GM19328 (cell line): ENCODE data around the gene KCNRG.
A peak's percentile ranks its signal among the peaks of the same experiment; 100 is the strongest.
"Not testable (repeated sequence)": the region's sequence is repeated elsewhere in the genome, so short reads cannot be mapped to it uniquely, and the experiment has no call there.

Source experiments
- ATAC-seq: cut with Tn5 transposase; IDR thresholded peaks from one replicate; pipeline ENCODE4 v1.9.1; 2021; ENCODE audit warnings: mild to moderate bottlenecking, moderate library complexity; ENCODE audit not compliant: unreplicated experiment

Gene KCNRG, protein sequence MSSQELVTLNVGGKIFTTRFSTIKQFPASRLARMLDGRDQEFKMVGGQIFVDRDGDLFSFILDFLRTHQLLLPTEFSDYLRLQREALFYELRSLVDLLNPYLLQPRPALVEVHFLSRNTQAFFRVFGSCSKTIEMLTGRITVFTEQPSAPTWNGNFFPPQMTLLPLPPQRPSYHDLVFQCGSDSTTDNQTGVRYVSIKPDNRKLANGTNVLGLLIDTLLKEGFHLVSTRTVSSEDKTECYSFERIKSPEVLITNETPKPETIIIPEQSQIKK

DNA sequence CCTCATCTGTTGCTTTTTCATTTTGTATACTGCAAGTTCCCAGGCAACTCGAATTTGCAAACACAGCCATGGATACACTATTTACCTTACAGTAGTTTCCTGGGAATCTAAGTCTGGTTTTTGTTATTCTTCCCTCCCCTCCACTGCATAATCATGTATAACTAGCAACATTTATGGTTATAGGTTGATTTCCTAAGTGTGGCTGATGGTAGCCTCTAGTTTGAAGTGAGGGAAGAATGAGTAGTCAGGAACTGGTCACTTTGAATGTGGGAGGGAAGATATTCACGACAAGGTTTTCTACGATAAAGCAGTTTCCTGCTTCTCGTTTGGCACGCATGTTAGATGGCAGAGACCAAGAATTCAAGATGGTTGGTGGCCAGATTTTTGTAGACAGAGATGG, at the start of gene KCNRG:
Gene KCNRG (plus strand): TSS at position 187 of the 400 bp plus-strand sequence. CDS start 50 bp downstream, at position 237.
- ATAC-seq = no peak

DNA sequence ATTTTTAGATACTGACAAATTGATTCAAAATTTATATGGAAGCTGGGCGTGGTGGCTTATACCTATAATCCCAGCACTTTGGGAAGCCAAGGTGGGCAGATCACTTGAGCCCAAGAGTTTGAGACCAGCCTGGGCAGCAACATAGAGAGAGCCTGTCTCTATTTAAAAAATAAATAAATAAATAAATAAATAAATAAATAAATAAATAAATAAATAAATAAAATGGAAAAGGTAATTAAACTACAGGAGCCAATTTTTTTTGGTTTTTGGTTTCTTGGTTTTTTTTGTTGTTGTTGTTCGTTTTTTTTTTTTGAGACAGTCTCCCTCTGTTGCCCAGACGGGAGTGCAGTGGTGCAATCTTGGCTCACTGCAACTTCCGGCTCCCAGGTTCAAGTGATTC, 47.8 kb upstream of the KCNRG start:
- no peak for ATAC-seq

DNA sequence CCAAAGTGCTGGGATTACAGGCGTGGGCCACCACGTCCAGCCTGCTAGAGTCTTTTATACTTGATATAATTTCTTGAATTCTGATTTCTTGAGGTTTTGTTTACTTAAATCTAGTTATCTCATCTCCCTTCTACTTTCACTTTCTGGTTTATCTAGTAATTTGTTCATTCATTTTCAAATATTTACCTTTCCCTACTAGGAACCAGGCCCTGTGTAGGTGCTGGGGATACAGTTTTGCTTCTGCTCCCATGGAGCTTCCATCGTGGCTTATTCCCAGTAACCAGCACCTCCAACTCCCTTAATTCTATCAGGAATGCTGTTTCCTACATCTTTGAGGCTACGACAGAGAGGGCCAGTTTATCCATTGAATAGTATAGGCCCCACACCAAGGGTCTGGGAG, 42.5 kb upstream of the KCNRG start:
- no peak for ATAC-seq

DNA sequence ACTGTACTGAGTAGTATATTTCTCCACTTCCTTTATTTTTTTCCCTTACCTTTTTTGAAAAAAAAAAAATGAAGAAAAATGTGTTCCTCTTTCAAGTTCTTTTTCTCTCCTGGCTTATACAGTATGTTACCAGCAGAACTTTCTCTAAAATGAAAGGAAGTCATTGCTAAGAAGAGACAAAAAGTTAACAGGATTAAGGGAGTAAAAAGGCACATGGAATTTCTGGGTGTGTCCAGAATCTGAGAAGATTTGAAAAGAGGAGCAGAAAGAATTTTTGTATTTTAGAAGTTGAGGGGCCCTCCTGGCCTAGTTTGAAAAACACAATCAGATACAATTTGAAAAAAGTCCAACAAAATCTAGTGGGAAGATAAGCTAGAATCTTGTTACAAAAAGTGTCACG, 39.4 kb upstream of the KCNRG start:
- no peak for ATAC-seq

DNA sequence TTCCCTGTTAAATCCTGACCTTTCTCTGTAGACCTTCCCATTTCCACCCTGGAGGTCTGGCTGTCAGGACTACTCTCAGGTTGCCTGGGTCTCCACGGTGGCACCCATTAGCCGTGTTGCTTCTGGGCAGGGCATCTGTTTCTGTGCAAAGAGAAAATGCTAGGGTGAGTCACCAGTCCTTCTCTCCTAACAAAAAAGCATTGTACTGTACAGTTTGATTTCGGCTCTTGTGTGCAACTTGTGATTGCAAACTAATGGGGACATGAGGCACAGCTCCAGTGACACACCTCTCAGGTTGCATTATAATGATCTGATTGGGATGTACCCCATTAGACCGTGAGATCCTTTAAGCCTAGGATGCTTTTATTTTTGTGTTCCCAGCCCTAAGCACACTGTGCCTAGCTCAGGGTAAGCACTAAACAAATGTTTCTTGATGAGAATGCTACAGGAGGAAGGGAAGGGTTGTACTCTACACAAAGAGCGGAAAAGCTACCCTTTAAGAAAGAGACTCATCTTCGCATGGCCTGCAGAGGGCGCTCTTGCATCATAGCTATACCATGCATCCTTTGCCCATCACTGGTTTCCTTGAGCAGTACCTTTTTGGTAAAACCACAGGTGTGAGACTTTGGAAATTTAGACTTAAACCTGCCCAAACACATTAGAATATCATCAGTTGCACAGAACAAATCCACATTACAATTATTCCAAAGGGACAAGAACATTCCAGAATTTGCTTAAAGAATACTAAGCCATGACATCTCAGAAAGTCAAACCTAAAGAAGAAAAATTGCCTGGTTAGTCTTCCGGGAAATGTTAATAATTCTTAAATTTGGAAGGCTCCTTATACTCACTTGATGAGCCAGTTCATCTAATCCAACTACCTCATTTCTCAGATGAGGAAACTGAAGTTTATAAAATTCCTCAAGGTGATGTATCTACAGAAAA, 38.7 kb upstream of the KCNRG start:
- ATAC-seq = peak; percentile 58

DNA sequence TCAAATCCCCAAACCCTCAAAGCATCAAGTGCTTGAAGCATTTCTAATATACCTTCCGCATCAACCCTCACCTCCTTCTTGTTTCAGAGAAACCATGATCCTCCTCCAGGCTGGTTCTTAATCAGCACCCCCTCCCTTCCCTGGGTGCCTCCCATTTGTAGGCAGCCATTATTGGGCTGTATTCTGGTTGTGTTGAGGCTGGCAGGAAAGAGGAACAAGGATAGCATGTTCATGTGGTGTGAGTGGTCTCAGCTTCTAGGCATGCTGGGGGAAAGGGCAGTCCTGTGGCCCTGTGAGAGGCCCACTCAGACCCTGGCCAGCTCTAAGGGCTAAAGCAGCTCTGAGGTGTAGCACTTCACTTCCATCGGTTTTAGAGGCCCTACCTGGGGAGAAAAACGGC, 37.3 kb upstream of the KCNRG start:
- no peak for ATAC-seq

DNA sequence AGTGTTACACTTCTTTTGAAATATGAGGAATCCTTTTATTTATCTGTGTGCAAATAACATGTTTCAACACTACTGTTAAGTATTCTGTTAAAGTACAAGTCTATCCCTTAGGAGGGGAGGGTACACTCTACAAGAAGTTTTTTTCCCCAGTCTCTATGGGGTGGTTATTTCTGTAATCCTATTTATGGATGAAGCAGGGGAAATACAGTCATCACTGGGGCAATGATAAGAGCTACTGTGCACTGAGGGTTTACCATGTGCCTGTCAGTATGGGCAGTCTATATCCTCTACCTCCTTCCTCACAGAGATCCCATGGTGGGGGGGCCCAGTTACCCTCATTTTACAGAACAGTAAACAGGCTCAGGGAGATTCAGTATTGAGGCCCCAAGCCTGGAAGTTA, 35.0 kb upstream of the KCNRG start:
- no peak for ATAC-seq

DNA sequence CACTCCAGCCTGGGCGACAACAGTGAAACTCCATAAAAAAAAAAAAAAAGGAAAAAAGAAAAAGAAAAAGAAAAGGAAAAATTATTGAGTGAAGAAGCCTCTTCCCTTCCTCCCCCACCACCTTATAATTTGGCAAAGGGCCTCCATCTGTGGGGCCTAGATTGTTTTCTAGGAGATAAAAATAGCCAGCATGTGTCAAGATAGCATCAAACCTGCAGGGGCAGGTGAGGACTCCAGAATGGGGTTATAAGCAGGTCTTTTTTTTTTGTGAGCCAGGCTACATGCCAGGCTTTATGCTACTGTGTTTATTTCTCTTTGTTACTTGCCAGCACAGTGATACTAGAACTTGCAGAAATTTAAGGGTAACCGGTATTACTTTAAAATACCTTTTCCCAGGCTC, 30.1 kb upstream of the KCNRG start:
- ATAC-seq = no peak

DNA sequence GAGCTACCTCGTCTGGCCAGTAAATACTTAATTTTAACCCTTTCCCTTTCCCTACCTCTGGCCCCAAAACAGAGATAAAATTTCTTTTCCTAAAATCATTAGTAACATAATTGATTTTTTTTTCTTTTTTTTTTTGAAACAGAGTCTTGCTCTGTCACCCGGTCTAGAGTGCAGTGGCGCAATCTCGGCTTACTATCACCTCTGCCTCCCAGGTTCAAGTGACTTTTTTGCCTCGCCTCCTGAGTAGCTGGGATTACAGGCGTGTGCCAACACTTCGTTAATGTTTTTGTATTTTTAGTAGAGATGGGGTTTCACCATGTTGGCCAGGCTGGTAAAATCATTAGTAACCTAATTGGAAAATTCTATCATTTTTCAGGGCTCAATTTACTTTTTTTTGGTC, 28.8 kb upstream of the KCNRG start:
- ATAC-seq = no peak

DNA sequence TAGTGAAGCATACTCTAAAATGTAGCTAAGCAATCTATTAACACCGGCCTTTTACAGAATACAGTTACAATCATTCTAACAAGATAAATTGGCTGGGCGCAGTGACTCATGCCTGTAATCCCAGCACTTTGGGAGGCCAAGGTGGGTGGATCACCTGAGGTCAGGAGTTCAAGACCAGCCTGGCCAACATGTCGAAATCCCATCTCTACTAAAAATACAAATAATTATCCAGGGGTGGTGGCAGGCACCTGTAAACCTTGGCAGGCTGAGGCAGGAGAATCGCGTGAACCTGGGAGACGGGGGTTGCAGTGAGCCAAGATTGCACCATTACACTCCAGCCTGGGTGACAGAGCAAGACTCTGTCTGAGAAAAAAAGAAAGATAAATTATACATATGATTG, 24.6 kb upstream of the KCNRG start:
- not testable (repeated sequence) for ATAC-seq

DNA sequence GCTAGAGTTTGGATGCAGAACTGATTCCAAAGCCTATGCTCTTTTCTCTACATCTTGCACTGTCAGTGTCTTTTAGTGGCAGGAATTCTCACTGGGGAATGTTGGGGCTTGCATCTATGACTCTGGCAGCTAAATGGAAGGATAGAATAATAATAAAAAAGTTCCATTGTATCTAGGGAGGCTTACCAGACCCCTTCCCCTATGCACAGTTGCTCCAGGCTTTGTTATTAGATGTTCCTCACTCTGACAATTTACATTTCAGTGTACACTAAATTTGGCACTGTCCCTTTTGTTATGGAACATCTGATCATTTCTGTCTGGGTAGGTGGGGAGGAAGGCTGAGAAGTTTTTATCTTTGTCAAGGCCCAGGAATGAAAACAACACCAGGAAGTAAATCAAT, 22.1 kb upstream of the KCNRG start:
- ATAC-seq = no peak

DNA sequence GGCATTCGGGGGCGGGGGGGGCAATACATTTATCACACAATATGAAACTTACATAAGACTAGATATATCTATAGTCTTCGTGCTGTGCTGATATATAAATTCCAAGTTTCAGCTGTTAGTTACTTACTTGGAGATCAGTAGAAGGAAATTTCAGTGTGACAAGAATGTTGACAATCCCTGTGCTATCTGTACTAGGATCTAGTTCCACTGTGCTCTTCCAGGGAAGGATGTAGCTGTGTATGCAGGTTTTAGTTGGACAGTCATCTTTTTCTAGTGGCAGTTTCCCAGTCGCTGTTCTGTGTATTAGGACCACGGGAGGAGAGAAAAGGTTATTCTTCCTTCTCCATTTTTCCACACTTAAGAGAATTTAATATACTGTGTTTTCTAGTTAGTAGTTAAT, 21.6 kb upstream of the KCNRG start:
- no peak for ATAC-seq

DNA sequence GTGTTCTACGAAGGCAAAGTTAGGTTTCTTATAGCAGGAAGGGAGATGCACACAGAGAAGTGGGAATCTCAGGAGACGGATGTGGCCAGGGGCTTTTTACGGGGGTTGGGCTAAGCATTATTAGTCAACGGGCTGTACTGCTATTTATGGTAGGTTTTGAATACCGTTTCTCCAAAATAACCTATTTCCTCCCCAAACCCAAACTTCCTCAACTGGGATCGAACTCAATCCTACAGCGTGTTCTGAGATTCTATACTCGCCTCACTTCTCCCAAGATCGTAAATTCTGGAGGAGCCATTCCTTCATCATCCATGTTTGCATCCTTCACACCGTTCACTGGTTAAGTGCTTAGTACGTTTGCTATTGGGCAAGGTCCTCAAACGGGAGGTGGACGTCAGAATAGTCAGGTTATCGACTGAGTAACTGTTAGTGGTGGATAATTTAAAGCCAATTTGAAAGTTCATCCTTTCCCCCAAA, 19.6 kb upstream of the KCNRG start:
- ATAC-seq = no peak

DNA sequence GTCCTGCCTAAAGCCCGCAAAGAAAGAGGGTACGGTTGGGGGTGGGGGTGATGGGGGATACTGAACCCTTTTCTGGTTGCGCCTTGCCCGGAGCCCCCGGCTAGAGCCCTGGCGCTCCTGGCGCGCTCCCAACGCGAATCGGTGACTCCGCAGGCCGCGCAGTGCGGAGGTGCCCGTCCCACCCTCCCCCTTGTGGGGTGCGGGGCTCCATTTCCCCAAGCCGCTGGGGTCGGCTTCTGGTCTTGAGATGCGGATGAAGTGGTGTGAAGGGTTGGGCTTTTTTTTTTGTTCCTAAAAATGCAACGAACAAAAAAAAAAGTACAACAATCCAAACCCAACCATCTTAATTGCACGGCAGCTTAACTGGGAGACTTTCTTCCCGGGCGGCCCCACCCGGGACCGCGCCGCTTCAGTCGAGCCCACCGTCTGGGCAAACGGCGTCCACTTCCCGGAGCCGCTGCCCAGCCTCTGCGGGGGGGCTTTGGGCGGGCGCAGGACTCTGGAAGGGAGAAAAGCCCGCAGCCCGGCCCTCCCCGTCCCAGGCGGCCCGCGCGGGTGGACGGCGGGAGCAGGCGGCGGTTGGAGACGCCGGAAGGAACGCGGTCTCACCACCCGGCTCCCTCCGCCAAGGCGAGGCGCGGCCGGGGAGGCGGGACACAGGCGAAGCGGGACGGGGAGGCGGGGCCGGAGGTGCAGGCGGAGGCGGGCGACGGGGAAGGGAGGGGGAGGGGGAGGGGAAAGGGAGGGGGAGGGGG, 18.9 kb upstream of the KCNRG start:
- peak; percentile 51 for ATAC-seq

DNA sequence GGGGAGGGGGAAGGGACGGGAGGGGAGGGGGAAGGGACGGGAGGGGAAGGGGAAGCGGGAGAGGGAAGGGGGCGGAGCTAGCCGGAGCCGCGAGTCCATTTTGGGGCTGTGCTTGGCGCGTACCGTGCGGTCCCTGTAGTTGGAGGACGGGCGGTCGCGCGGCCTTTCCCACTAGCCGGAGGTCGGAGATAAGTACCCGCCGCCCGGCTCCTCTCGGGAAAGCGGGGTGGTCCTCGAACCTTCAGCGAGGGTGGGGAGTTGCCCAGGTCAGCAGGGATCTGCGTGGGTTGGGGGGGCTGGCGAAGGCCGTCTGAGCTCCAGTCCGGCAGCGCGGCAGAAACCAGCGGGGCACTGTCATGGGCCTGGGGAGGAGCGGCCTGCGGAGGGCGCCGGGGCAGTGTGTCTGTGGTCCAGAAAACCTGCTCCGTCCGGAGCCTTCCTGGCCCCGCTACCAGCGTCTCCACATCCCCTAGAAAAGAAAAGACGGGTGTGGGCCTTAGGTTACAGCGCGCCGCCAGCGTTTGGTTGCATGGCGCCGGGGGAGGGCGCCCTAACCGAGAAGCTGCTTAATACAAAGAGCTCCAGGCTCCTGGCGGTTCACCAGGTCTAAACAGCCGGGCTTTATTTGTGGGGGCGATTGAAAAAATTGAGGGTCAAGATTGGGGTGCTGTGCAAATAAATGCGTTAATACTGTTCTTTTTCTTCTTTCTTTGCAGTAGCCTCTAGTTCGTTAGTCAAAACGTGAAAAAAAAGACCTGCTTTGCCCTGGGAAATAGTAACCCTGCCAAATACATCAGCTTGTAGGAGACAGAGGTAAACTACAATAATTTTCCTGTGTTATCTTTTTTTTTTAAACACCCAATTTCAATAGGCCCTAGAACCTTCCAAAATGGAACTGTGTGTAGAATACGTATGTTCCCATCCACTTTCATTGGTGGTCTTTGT, 18.0 kb upstream of the KCNRG start, which contains the start of gene TRIM13:
Gene TRIM13 (plus strand): TSS at position 92 of the 945 bp plus-strand sequence. CDS start 14,899 bp downstream, outside the sequence.
- ATAC-seq = peak; percentile 62

DNA sequence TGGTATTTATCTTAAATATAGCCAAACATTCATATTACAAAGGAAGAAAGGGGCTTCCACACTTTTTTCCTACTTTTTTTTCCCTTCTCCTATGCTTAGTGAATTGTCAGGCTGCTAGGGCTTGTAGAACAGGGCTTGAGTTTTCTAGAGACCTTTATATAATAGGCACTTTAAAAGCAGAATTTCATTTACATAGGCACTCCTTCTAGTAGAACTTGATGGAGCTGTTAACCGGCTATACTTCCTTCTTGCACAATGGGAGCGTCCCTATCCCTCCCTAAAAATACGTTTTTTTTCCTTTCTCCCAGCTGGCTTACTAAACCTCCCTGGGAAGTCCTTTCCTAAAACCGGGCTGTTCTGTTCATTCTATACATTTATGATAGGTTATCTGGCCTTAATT, 17.3 kb upstream of the KCNRG start:
- ATAC-seq = no peak

DNA sequence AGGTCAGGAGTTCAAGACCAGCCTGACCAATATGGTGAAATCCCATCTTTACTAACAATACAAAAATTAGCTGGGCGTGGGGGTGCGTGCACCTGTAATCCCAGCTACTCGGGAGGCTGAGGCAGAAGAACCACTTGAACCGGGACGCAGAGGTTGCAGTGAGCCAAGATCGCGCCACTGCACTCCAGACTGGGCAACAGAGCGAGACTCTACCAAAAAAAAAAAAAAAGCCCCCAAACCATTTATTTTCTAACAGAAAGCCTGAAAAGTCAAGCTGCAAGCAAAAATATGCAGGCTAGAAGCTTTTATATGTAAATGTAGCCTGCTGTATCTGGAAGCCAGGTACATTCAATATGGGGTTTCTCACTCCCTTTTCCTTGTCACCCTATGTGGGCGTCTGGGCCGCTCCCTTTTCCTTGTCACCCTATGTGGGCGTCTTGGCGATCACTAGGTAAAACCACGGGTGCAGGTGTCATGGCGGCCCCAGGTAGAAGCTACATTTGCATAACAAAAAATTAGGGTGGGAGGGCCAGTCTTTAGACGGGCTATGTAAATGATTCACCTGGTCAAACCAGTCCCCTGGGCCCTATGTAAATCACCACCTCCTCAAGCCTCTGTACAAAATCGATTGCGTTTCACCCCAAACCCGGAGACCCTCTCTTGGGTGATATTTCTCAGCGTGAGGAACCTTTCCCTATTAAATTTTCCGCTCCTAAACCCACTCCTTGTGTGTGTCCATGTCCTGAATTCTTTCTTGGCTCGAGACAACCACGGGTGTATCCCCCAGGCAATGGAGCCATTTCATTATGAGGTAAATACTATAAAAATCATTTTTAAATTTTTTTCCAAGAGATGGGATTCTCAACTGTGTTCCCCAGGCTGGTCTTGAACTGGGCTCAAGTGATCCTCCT, 16.3 kb upstream of the KCNRG start:
- no peak for ATAC-seq

DNA sequence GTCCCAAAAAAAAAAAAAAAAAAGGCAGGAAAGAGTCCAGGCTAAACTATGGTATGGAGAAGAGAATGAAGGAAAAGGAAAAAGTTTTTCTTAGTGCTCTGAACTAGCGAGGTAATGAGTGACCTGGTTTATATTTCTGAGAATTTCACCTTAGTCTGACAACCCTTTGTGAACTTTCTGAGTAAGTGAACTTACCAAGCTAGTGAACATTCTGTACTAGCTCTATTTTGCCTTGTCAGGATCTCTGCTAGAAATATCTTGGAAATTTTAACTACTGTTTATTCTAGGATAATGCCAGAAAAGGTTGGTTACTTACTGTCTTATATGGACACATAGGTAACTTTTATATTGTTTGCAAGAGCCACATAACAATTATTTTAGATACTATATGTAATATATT, 14.0 kb upstream of the KCNRG start:
- no peak for ATAC-seq
